Parathyroid adenoma (tissue), 2 donors: ENCODE data around the gene TBL1XR1.

Experiments used
- H2AFZ ChIP-seq: fragments of 300-600 bp; sonication (generic); one replicate; pipeline ENCODE4 v1.7.0; 2017; ENCODE audit warnings: antibody characterized with exemption, mild to moderate bottlenecking
- H3K27ac ChIP-seq: fragments of 300-600 bp; sonication (generic); one replicate; pipeline ENCODE4 v1.7.0; 2017
- H3K27me3 ChIP-seq: fragments of 300-600 bp; sonication (generic); one replicate; pipeline ENCODE4 v1.7.0; 2017; ENCODE audit warnings: low read length; ENCODE audit not compliant: control insufficient read depth, insufficient read depth
- H3K36me3 ChIP-seq: fragments of 300-600 bp; sonication (generic); one replicate; pipeline ENCODE4 v1.7.0; 2017; ENCODE audit warnings: low read length; ENCODE audit not compliant: control insufficient read depth, insufficient read depth
- H3K4me1 ChIP-seq: fragments of 300-600 bp; sonication (generic); one replicate; pipeline ENCODE4 v1.7.0; 2017; ENCODE audit warnings: control low read depth
- H3K4me2 ChIP-seq: fragments of 300-600 bp; sonication (generic); one replicate; pipeline ENCODE4 v1.7.0; 2017; ENCODE audit warnings: low read length
- H3K4me3 ChIP-seq: fragments of 300-600 bp; sonication (generic); one replicate; pipeline ENCODE4 v1.7.0; 2017; ENCODE audit warnings: low read depth, low read length
- H3K79me2 ChIP-seq: fragments of 300-600 bp; sonication (generic); one replicate; pipeline ENCODE4 v1.7.0; 2017; ENCODE audit warnings: control low read depth
- H3K9ac ChIP-seq: fragments of 300-600 bp; sonication (generic); one replicate; pipeline ENCODE4 v1.7.0; 2017; ENCODE audit warnings: mild to moderate bottlenecking
- H3K9me3 ChIP-seq: fragments of 300-600 bp; sonication (generic); one replicate; pipeline ENCODE4 v1.7.0; 2017; ENCODE audit warnings: low read length; ENCODE audit not compliant: control insufficient read depth
- CTCF ChIP-seq: fragments of 300-600 bp; sonication (generic); IDR thresholded peaks from one replicate; pipeline ENCODE4 v1.7.0; 2017; ENCODE audit warnings: antibody characterized with exemption, mild to moderate bottlenecking
- donor health status: primary hyperparathyroidism.

TBL1XR1 gene

GRCh38 chr3:176978441-176978840, 218.8 kb downstream of the TBL1XR1 start:
- no peaks in the 10 kb centered on the region for H3K9me3 ChIP-seq
- no peaks in the 10 kb centered on the region for H3K4me1 ChIP-seq
- no peak for TF ChIP-seq CTCF
- H3K4me3 ChIP-seq: no peak overlapping the region
- H3K27me3 ChIP-seq: no peaks in the 10 kb centered on the region
- H2AFZ ChIP-seq: no peak overlapping the region
- H3K4me2 ChIP-seq: no peak overlapping the region
- H3K36me3 ChIP-seq: no peaks in the 10 kb centered on the region
- no peak overlapping the region for H3K9ac ChIP-seq
- no peak overlapping the region for H3K27ac ChIP-seq
- no peaks in the 10 kb centered on the region for H3K79me2 ChIP-seq

- no peak for TF ChIP-seq CTCF
- H3K9ac ChIP-seq: no peak overlapping the region
- no peaks in the 10 kb centered on the region for H3K36me3 ChIP-seq
These were observed 220.0 kb downstream of the TBL1XR1 start for GRCh38 chr3:176977331-176977730.

GRCh38 chr3:176976586-176976985, 220.7 kb downstream of the TBL1XR1 start:
- no peaks in the 10 kb centered on the region for H3K79me2 ChIP-seq
- H3K9ac ChIP-seq: no peak overlapping the region
- H3K9me3 ChIP-seq: no peaks in the 10 kb centered on the region
- no peak overlapping the region for H3K4me2 ChIP-seq
- TF ChIP-seq CTCF: no peak
- no peak overlapping the region for H3K27ac ChIP-seq
- H3K4me1 ChIP-seq: no peaks in the 10 kb centered on the region
- no peak overlapping the region for H3K4me3 ChIP-seq
- no peaks in the 10 kb centered on the region for H3K36me3 ChIP-seq
- H2AFZ ChIP-seq: no peak overlapping the region
- no peaks in the 10 kb centered on the region for H3K27me3 ChIP-seq

More at GRCh38 chr3:176977331-176977730, 220.0 kb downstream of the TBL1XR1 start:
- Histone ChIP-seq H3K27me3 (no peaks in the 10 kb centered on the region), H3K4me3 (no peak overlapping the region), H3K4me1 (no peaks in the 10 kb centered on the region), H3K79me2 (no peaks in the 10 kb centered on the region), H3K9me3 (no peaks in the 10 kb centered on the region), H2AFZ (no peak overlapping the region), H3K27ac (no peak overlapping the region), H3K4me2 (no peak overlapping the region)

GRCh38 chr3:176974279-176974678, 223.0 kb downstream of the TBL1XR1 start:
- Histone ChIP-seq H3K4me1 (no peaks in the 10 kb centered on the region), H3K4me3 (no peak overlapping the region), H2AFZ (no peak overlapping the region), H3K9ac (no peak overlapping the region), H3K36me3 (no peaks in the 10 kb centered on the region), H3K9me3 (no peaks in the 10 kb centered on the region), H3K27me3 (no peaks in the 10 kb centered on the region), H3K79me2 (no peaks in the 10 kb centered on the region), H3K4me2 (no peak overlapping the region), H3K27ac (no peak overlapping the region)
- TF ChIP-seq CTCF: no peak

- H3K27ac ChIP-seq: no peak overlapping the region
- no peak overlapping the region for H2AFZ ChIP-seq
- no peak overlapping the region for H3K4me3 ChIP-seq
- no peak overlapping the region for H3K9ac ChIP-seq
- no peaks in the 10 kb centered on the region for H3K79me2 ChIP-seq
- H3K9me3 ChIP-seq: no peaks in the 10 kb centered on the region
- no peaks in the 10 kb centered on the region for H3K27me3 ChIP-seq
- H3K4me1 ChIP-seq: peaks cover 6% of the 10 kb centered on the region
- no peaks in the 10 kb centered on the region for H3K36me3 ChIP-seq
- no peak overlapping the region for H3K4me2 ChIP-seq
- TF ChIP-seq CTCF: no peak
These were observed 225.6 kb downstream of the TBL1XR1 start for GRCh38 chr3:176971613-176972174.
